Epithelial cell of prostate (primary cell): ENCODE results near the gene OR2C3.
A peak's percentile ranks its signal among the peaks of the same experiment; 100 is the strongest.
"Not testable (repeated sequence)": the region's sequence is repeated elsewhere in the genome, so short reads cannot be mapped to it uniquely, and the experiment has no call there.

Experiments used
- DNase-seq: peaks from one replicate; pipeline ENCODE4 v3.0.0-alpha.2; 2011; ENCODE audit warnings: low read depth, low spot score
- H3K27ac ChIP-seq: fragments of 450-650 bp; 2 replicates; pipeline ENCODE4 v1.5.1; 2017; ENCODE audit warnings: mild to moderate bottlenecking

Gene OR2C3

GRCh38 chr1:247521886-247522285, 14.4 kb downstream of the OR2C3 start:
- not testable (repeated sequence) for H3K27ac ChIP-seq, DNase-seq

DNA sequence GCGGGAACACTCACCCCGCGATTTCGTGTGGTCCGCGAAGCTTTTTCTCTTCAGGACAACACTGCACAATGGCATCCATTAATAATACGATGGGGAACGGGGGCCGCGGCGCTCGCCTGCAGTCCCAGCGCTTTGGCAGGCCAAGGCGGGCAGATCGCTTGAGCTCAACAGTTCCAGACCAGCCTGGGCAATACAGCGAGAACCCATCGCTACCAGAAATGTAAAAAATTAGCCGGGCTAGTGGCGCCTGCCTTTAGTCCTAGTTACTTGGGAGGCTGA, 17.7 kb downstream of the OR2C3 start:
- DNase-seq = no peak
- H3K27ac ChIP-seq = no peak overlapping the region

GRCh38 chr1:247517795-247518612, 18.2 kb downstream of the OR2C3 start:
- no peak for DNase-seq
- H3K27ac ChIP-seq = no peak overlapping the region

GRCh38 chr1:247506831-247507230, 29.4 kb downstream of the OR2C3 start:
- H3K27ac ChIP-seq = no peak overlapping the region
- DNase-seq = no peak

GRCh38 chr1:247500865-247501264, 35.4 kb downstream of the OR2C3 start:
- no peak overlapping the region for H3K27ac ChIP-seq
- no peak for DNase-seq

DNA sequence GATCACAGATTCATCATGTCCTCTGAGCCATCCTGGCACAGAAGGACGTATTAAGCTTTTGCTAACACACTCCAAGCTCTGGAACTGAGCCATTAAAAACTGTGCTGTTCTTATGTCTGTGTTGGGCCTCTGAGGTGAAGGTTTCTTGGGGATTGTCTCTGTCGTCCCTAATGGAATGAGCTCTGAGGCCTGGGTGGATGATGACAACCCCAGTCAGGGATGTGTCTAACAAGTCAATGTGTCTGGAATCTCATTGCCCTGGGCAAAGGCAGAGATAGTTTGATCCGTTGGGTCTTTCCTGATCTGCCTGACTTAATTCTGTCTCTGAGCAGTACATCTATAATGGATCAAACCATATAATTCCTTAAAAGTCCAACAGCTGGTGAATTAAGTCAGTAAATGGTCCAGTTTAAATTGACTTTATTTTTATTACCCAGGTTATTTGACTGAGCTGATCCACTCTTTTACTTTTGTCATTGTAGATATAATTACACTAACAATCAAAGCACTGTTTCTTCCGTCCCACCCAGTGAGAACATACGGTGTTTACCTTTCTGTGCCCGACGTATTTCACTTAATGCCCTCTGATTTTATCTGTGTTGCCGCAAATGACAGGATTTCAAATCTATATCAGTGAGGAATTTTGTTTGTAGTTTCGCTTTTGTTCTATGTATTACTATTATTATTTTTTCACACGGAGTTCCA, 39.5 kb downstream of the OR2C3 start:
- no peak for DNase-seq
- no peak overlapping the region for H3K27ac ChIP-seq

- H3K27ac ChIP-seq = no peak overlapping the region
- no peak for DNase-seq
Observed at GRCh38 chr1:247494767-247495166, 41.5 kb downstream of the OR2C3 start.

GRCh38 chr1:247493106-247493505, 43.1 kb downstream of the OR2C3 start:
- H3K27ac ChIP-seq = no peak overlapping the region
- DNase-seq = no peak

- H3K27ac ChIP-seq = no peak overlapping the region
- no peak for DNase-seq
Observed at GRCh38 chr1:247491328-247491727, 44.9 kb downstream of the OR2C3 start.

DNA sequence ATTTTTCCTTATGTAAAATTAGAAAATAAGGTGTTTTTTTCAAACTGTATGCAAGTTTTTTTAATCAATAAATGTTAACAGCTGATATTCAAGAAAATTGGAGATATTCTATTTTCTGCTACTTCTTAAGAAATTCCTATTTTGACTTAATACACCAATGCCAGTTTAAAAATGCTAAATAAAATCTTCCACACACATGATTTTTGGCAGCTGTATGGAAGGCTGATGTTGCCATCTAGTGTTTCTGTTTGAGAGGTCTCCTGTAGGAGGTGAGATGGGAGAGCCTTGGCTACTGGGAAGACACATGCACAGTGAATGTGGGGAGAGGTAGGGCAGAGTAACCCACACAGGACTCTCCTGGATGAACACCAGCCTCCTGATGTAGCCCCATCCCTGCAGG, 49.2 kb downstream of the OR2C3 start:
- no peak for DNase-seq
- H3K27ac ChIP-seq = no peak overlapping the region

DNA sequence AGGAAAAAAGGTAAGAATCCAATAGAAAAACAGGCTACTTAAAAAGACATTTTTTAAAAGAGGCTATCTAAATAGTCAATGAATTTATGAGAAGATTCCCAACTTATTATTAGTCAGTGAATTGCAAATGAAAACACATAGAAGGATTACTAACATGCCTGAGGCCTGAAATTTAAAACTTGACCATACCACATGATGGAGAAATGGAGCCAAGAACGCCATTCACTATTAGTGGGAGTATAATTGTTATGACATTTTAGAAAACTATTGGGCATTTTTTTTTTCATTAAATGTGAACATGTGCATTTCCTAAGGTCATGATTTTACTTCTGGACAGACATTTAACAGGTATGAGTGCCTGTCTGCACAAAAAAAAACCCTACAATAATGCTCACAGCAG, 53.5 kb downstream of the OR2C3 start:
- peak; percentile 27 for DNase-seq
- no peak overlapping the region for H3K27ac ChIP-seq

DNA sequence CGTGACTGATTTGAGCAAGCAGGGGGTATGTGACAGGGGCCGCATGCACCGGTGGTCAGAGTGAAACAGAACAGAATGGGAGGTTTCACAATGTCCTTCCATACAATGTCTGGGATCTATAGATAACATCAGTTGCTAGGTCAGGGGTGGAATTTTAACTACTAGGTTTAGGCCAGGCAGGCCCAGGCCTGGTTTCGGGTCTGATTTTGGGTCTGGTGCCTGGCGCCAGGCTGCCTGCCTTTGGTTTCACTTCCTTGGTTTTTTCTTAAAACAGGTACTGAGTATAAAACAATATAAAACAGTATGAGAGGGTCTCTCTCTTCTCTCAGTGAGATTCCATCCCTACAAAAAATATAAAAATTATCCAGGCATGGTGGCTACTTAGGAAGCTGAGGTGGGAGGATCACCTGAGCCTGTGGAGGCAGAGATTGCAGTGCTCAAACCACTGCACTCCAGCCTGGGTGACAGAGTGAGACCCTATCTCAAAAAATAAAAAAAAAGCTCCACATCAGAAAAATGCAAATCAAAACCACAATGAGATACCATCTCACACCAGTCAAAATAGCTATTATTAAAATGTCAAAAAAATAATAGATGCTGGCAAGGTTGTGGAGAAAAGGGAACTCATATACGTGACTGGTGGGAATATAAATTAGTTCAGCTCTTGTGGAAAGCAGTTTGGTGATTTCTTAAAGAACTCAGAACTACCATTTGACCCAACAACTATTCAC, 59.7 kb downstream of the OR2C3 start:
- H3K27ac ChIP-seq, DNase-seq: not testable (repeated sequence)

- no peak overlapping the region for H3K27ac ChIP-seq
- DNase-seq = no peak
Observed at GRCh38 chr1:247475793-247476192, 60.4 kb downstream of the OR2C3 start.
